OCI-LY7 (cell line): ENCODE measurements around the gene CDC25B. TPM values are rescaled to one million over a fixed set of nuclear protein-coding genes. Genes with fewer than 3 reads are reported as not detected.

Experiments used
- BruUV-seq: library from RNA; stranded (reverse); fragments of 400-500 nt; replicated peaks from 2 replicates; lab custom pipeline; 2021; lab: Mats Ljungman, UMichigan
- CTCF ChIA-PET: fragments of 300-600 bp; sonication (Branson Sonifier 250); formaldehyde crosslinking; loops from one replicate; lab custom pipeline; 2022; ENCODE audit warnings: antibody characterized with exemption; ENCODE audit not compliant: unreplicated experiment; lab: Charles Lee
- POLR2A ChIA-PET: fragments of 300-600 bp; sonication (Branson Sonifier 250); formaldehyde crosslinking; loops from one replicate; lab custom pipeline; 2022; ENCODE audit warnings: antibody characterized with exemption; lab: Charles Lee
- DNase-seq: peaks from one replicate; pipeline ENCODE4 v3.0.0-alpha.2; 2015; ENCODE audit warnings: low spot score
- H2AFZ ChIP-seq: fragments of 200-600 bp; sonication (generic), shearing (Covaris generic); 2 replicates; pipeline ENCODE4 v1.6.1; 2014; ENCODE audit warnings: mild to moderate bottlenecking, antibody characterized with exemption, low read length, moderate library complexity
- H3K27ac ChIP-seq: fragments of 200-600 bp; sonication (generic); 2 replicates; pipeline ENCODE4 v1.5.1; 2014; ENCODE audit warnings: mixed run types, low read depth, mild to moderate bottlenecking, moderate library complexity, low read length, inconsistent platforms; ENCODE audit not compliant: poor library complexity, severe bottlenecking
- H3K36me3 ChIP-seq: fragments of 200-600 bp; sonication (generic); 2 replicates; pipeline ENCODE4 v1.6.1; 2014; ENCODE audit warnings: mild to moderate bottlenecking, antibody characterized with exemption, low read length, moderate library complexity, mixed read lengths; ENCODE audit not compliant: insufficient read depth
- H3K4me1 ChIP-seq: fragments of 200-600 bp; sonication (generic); 2 replicates; pipeline ENCODE4 v1.5.1; 2014; ENCODE audit warnings: mild to moderate bottlenecking, low read length; ENCODE audit not compliant: insufficient read depth, poor library complexity, severe bottlenecking
- H3K4me2 ChIP-seq: fragments of 200-600 bp; sonication (generic); 2 replicates; pipeline ENCODE4 v1.6.1; 2014; ENCODE audit warnings: mild to moderate bottlenecking, low read length
- H3K4me3 ChIP-seq: fragments of 200-600 bp; sonication (generic); 2 replicates; pipeline ENCODE4 v1.5.1; 2014; ENCODE audit warnings: mild to moderate bottlenecking, low read depth, low read length; ENCODE audit not compliant: poor library complexity, severe bottlenecking
- H3K79me2 ChIP-seq: fragments of 200-600 bp; sonication (generic); 2 replicates; pipeline ENCODE4 v1.6.1; 2016; ENCODE audit warnings: low read depth, mild to moderate bottlenecking, low read length, moderate library complexity, mixed read lengths; ENCODE audit not compliant: insufficient read depth
- H3K9me2 ChIP-seq: fragments of 200-600 bp; sonication (generic); 2 replicates; pipeline ENCODE4 v1.6.1; 2016; ENCODE audit warnings: mild to moderate bottlenecking, low read length, mixed read lengths; ENCODE audit not compliant: insufficient read depth
- H3K9me3 ChIP-seq: fragments of 200-600 bp; sonication (generic); 2 replicates; pipeline ENCODE4 v1.6.1; 2014; ENCODE audit warnings: mild to moderate bottlenecking, mixed run types, low read length, mixed read lengths
- H4K20me1 ChIP-seq: fragments of 200-600 bp; sonication (generic); 2 replicates; pipeline ENCODE4 v1.6.1; 2014; ENCODE audit warnings: mild to moderate bottlenecking, antibody characterized with exemption, low read length, moderate library complexity, mixed read lengths; ENCODE audit not compliant: insufficient read depth
- CTCF ChIP-seq: fragments of 200-600 bp; sonication (generic); conservative IDR thresholded peaks from 2 replicates; pipeline ENCODE4 v1.5.1; 2014; ENCODE audit warnings: mild to moderate bottlenecking, antibody characterized with exemption, low read length, moderate library complexity, mixed read lengths
- EZH2phosphoT487 ChIP-seq: fragments of 200-600 bp; sonication (generic); IDR thresholded peaks from 2 replicates; pipeline ENCODE4 v1.6.1; 2018; ENCODE audit warnings: low read depth, borderline replicate concordance, mild to moderate bottlenecking, mixed run types, antibody characterized with exemption, low read length, moderate library complexity, mixed read lengths
- intact Hi-C: fragments of 100-400 bp; cut with micrococcal nuclease; formaldehyde crosslinking; loops from one replicate; pipeline ENCODE4 v1.10.0; 2022; ENCODE audit not compliant: unreplicated experiment
- total RNA-seq, 2 experiments: library from RNA; depleted of rRNA in 1 of 2; stranded (reverse); fragments of >200 nt in 1 of 2; shearing (Covaris generic) in 1 of 2; gene quantifications; 2 replicates each; pipeline ENCODE4 v1.2.3, GENCODE V29; 2014 to 2022

CDC25B gene
- total RNA-seq, 2 experiments from 2014 or later, result 89.2 to 119 TPM

DNA sequence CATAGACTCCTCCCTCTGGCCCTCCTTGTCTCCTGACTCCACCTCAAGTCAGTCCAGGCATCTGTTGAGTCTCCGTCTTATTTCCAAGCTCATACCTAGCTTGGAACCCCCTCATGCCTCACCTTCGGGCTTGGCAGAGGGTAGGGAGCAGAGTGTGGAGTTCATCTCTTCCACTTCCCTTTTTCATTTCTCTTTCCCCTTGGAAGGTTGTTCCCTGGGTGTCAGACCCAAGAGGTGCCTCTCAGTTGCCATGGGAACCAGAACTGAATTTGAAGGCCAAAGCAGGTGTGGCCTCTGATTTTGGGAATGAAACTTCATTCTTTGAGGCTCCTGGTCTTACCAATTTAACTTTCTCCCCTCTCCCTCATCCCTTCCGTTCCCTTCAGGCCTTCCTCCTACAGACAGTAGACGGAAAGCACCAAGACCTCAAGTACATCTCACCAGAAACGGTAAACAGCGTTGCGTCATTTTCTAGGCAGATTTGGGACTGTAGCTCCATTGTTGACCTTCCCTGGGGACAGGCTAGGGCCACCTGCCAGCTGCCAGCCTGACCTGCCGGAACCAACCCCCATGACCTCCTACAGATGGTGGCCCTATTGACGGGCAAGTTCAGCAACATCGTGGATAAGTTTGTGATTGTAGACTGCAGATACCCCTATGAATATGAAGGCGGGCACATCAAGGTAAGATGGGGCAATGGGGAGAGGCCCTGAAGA, 6.6 kb downstream of the CDC25B start:
- H3K79me2 ChIP-seq, result peaks cover 18% of the 10 kb centered on the region
- POLR2A ChIA-PET, result no interaction called here
- no peak overlapping the region for H3K27ac ChIP-seq

GRCh38 chr20:3803289-3803688, 7.2 kb downstream of the CDC25B start:
- DNase-seq, result no peak
- H3K4me1 ChIP-seq, result peaks cover 34% of the 10 kb centered on the region
- POLR2A ChIA-PET, result interaction anchor here (2.2 kb wide), 1 partner anchor 18 kb away, joined by 4 read pairs; the partner anchor contains the start of gene AP5S1

More for the DNA sequence above, 6.6 kb downstream of the CDC25B start:
- Histone ChIP-seq H4K20me1 (no peaks in the 10 kb centered on the region), H3K9me2 (no peaks in the 10 kb centered on the region), H2AFZ (no peak overlapping the region), H3K4me1 (peaks cover 38% of the 10 kb centered on the region), H3K4me3 (no peak overlapping the region), H3K9me3 (no peaks in the 10 kb centered on the region), H3K36me3 (peaks cover 82% of the 10 kb centered on the region), H3K4me2 (no peak overlapping the region)
- no peak for DNase-seq
- CTCF ChIA-PET, result interaction anchor here (0.6 kb wide), 1 partner anchor 16 kb away, joined by 3 read pairs; no protein-coding TSS in a partner anchor
- no TSS peak for BruUV-seq
- intact Hi-C loops, result no loop called here
- no peak for TF ChIP-seq EZH2phosphoT487
- TF ChIP-seq CTCF, result no peak

More at GRCh38 chr20:3803289-3803688, 7.2 kb downstream of the CDC25B start:
- no peak overlapping the region for H3K4me3 ChIP-seq
- H3K79me2 ChIP-seq, result peaks cover 12% of the 10 kb centered on the region
- H3K9me2 ChIP-seq, result no peaks in the 10 kb centered on the region
- CTCF ChIA-PET, result no interaction called here
- H2AFZ ChIP-seq, result no peak overlapping the region
- H3K9me3 ChIP-seq, result no peaks in the 10 kb centered on the region
- BruUV-seq, result no TSS peak
- intact Hi-C loops, result no loop called here
- no peak overlapping the region for H3K4me2 ChIP-seq
- H3K36me3 ChIP-seq, result peaks cover 77% of the 10 kb centered on the region
- TF ChIP-seq EZH2phosphoT487 (no peak), CTCF (no peak)
- no peak overlapping the region for H3K27ac ChIP-seq
- no peaks in the 10 kb centered on the region for H4K20me1 ChIP-seq
